KG1 (cell line): ENCODE data around the gene SCFD2.
"Not testable (repeated sequence)": the region's sequence is repeated elsewhere in the genome, so short reads cannot be mapped to it uniquely, and the experiment has no call there.

Experiments
- DNase-seq: peaks from one replicate; lab custom pipeline; 2025; lab: John Stamatoyannopoulos, UW

SCFD2 gene

DNA sequence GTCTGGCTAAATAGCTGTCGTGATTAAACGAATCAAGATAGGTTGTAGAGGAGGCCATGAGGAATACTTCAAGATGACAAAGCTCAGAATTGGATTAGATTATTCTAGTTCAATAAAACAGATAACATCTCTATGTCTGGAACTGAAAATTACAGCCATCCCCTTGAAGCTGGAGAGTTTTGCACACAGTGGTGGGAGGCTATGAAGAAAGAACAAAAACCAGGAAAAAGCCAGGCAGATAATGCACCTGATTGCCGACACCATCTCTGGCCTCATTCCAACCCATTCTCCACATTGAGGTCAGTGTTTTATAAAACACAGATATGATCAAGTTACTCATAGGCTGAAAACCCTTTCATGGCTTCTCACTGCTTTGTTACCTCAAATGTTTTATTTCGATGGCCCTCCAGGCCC is 315.5 kb downstream of the SCFD2 start:
- DNase-seq, result no peak

DNA sequence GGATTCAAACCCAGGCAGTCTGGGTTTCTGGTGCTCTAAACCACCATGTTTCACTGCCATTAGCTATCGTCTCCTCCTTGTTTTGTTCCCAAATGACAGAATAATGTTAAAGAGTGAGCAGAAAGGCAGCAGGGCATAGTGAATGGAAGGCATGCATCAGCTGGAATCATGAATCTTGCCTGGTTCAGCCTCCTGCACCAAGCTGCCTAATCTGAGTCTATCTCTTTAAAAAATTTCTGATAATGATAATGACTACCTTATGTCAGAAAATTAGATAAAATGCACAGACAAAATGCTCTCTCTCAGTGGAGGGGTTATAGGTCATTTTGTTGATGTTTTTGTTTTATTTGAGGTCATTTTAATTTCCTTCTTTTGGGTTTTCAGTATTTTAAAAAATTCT is 316.3 kb downstream of the SCFD2 start:
- DNase-seq, result no peak

- no peak for DNase-seq
Measured at GRCh38 chr4:53044651-53044960, 321.3 kb downstream of the SCFD2 start.

GRCh38 chr4:53043891-53044650 is 321.8 kb downstream of the SCFD2 start:
- no peak for DNase-seq

- DNase-seq, result no peak
Measured at GRCh38 chr4:53043055-53043454, 322.8 kb downstream of the SCFD2 start.

- DNase-seq, result no peak
Measured at GRCh38 chr4:53040851-53041250, 325.0 kb downstream of the SCFD2 start.

DNA sequence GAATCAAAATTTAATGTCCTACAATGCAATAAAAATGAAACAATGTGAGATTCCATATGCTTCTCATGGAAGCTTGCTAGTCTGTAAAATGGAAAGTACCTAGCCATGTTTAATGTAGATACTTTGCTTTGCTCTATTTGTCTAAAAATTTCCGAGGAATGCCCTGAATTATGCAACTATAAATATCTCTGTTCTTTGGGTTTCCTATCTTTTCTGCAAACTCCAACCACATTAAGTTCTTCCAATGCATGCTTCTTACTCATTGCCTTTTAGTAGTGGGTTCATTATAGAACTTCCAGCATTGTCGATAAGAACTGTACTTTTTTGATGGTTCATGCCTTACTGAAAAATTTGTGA is 325.4 kb downstream of the SCFD2 start:
- DNase-seq, result no peak

- DNase-seq, result no peak
Measured at GRCh38 chr4:53039741-53040458, 326.0 kb downstream of the SCFD2 start.

- DNase-seq, result no peak
Measured at GRCh38 chr4:53037892-53038291, 328.0 kb downstream of the SCFD2 start.

DNA sequence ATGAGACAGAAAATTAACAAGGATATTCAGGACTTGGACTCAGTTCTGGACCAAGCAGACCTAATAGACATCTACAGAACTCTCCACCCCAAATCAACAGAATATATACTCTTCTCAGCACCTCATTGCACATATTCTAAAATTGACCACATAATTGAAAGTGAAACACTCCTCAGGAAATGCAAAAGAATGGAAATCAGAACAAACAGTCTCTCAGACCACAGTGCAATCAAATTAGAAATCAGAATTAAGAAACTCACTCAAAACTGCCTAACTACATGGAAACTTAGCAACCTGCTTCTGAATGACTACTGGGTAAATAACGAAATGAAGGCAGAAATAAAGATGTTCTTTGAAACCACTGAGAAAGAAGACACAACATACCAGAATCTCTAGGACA is 333.0 kb downstream of the SCFD2 start:
- DNase-seq, result not testable (repeated sequence)

DNA sequence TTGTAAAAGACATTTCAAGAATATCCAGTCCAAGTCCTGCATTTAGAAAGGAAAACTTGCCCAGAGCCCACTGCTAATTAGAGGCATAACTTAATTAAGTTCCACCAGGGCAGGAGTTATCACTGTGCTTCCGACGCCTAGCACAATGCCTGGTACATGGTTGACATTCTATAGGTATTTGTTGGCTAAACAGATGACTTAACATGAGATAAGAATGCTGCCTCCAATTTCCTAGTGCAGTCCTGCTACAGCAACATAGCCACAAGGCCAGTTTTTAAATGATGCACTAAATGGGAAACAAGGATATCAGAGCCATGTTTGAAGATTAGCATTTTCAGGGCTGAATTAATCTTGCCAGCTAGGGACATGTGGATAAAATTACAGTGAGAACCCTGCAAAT is 339.6 kb downstream of the SCFD2 start:
- DNase-seq, result no peak

GRCh38 chr4:53023677-53024299 is 342.1 kb downstream of the SCFD2 start:
- DNase-seq, result no peak

- DNase-seq, result no peak
Measured at GRCh38 chr4:53022513-53023100, 343.3 kb downstream of the SCFD2 start.

DNA sequence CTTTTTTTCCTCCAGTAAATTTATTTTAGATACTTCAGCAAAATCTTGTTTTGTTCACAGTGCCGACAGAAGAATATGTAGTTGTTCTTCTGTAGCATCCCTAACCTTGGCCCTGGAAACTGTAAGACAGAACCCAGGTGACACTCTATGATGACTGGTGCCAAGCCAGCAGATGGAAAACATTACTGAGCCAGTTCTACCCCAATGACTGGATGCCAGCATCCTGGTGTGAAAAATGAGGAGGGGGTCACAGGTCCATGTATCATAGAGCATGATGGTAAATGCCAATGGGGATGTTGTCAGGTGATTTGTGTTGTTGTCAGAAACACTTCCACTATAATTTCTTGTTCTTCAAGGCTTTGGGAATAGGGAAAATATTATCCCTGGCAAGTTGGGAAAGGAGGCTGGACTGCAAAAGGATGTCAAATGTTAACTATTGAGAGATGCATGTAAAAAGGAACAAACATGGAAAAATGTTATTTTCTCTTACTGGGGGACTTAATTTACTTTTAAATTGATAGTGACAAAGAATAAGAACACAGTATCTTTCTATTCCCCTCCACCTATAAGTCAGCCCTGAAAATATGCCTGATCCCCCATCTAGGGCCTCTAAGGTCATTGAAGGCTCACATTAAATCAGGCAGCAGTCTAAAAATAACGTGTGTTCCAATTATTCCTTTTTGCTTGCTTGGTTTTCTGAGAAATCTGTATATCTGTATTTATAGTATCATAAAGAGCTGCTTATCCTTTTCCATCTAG is 343.9 kb downstream of the SCFD2 start:
- no peak for DNase-seq

DNA sequence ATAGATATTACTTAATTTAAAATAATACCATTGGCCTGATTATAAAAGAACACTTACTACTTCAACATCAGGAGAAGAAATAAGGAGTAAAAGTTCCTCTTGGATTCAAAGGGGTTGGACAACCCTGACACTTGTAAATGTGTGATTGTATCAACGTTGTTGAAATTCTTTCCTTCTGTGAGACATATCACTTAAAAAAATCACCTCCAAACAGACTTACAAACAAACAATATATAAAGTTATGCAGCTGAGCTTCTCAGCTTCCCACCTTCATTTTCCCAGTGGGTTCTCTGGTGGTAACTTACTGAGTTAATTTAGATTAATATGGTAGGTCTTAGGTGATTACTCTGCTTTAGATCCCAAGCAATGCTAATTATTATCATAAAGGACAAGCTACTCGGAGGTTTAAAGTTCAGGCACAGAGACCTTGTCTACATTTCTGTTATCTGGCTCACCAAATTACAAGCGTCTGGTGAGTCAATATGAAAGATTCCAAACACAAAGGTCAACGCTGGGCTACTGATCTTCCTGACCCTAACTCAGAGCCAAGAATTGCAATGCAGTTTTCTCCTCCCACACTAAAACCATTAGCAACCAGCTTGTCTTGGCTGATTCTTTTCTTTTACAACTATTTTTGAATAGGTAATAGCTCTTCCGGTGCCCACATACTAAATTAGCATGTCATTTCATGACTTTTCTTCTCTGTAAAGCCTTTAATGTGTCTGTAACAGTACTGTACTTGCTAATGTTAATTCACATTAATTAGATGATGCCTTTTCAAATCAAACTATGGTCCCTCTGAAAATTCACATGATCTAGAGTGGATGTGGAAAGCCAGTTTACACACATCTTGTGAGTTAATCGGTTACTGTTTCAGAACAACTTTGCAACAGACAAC is 346.1 kb downstream of the SCFD2 start:
- no peak for DNase-seq

DNA sequence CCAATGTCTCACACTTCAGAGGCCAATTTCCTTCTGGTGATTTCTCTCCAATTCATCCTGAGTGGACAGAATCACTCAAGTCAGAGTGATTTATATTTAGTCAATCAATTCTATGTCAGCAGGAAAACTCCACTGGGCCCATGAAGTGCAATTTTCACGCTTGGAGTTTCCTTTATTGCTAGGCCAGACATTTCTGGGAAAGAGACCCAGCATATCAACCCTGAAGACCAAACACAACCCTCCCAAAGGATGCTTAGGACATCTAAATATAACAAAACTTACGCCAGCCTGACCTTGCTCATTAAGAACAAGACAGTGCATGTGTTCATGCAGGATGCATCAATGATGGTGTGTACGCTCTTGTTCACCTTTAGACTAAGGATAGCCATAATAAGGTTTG is 347.4 kb downstream of the SCFD2 start:
- DNase-seq, result no peak

DNA sequence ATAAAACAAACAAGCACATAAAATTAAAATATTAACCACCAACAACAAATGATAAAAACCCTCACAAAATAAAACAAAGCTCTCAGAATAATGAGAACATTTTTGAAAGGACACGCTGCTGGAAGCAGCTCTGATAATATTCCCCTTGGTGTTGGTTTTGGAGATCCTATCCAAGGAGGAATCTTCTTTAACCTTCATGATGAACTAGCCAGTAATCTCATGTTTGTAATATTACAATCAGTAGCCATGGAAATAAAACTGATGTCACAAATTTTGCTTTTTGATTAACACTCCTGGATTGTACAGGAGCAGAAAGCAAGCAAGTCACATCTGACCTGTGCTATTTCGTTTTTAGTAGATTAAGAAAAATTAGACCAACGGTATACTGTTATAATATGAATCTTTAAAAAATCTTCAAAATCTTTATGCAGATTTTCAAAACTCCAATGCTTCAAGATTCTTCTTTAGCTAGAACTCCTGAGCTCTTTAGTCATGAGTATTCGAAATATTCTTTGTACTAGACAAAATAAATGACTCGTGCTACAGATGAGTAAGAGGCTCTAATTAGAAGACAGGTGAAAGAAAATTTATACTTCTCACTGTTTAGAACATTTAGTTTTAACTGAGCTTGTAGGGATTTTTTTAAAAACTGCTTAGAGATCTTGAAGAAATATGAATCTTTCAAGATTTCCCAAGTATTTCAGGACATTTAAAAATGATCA is 349.6 kb downstream of the SCFD2 start:
- no peak for DNase-seq

GRCh38 chr4:53015681-53016080 is 350.2 kb downstream of the SCFD2 start:
- DNase-seq, result no peak

GRCh38 chr4:53014881-53015280 is 351.0 kb downstream of the SCFD2 start:
- no peak for DNase-seq
